A549 (cell line): ENCODE measurements around the gene POU3F3. TPM values are rescaled to one million over a fixed set of nuclear protein-coding genes. Genes with fewer than 3 reads are reported as not detected.
A peak's percentile ranks its signal among the peaks of the same experiment; 100 is the strongest.

ENCODE experiments used
- ATAC-seq, 2 experiments: fragments of 200-7000 bp in 1 of 2; fragments of >200 bp in 1 of 2; cut with Nextera tagmentation in 1 of 2; cut with Tn5 transposase in 1 of 2; 3 replicates each; pipeline versions ENCODE4 v1.8.0 to v1.9.1; 2018 to 2020; ENCODE audit warnings: mild to moderate bottlenecking in 1 of 2, moderate library complexity in 1 of 2
- CTCF ChIA-PET: fragments of 300-600 bp; sonication (Branson Sonifier 250); formaldehyde crosslinking; extraction: SDS; loops from one replicate; lab custom pipeline; 2021; ENCODE audit warnings: antibody characterized with exemption, inconsistent platforms; lab: Yijun Ruan, JAX
- POLR2A ChIA-PET: fragments of 350-600 bp; formaldehyde crosslinking; extraction: SDS; loops from one replicate; lab custom pipeline; 2021; ENCODE audit warnings: antibody characterized with exemption, inconsistent platforms; lab: Yijun Ruan, JAX
- DNase-seq, 2 experiments: peaks; one replicate each; pipeline versions ENCODE4 v3.0.0 to v3.0.0-alpha.2; 2011 to 2016; ENCODE audit warnings: low read depth in 1 of 2, low spot score in 1 of 2
- FAIRE-seq: peaks from 2 replicates; lab custom pipeline; 2011; peaks lifted over from hg19 to GRCh38; lab: Jason Lieb, UNC
- H3K27ac ChIP-seq, 2 experiments: fragments of >200 bp; sonication (Bioruptor Twin); formaldehyde crosslinking; 3 replicates each; pipeline ENCODE4 v1.5.1; 2016 to 2017
- H3K4me1 ChIP-seq: fragments of >200 bp; sonication (Bioruptor Twin); formaldehyde crosslinking; 3 replicates; pipeline ENCODE4 v1.6.1; 2016
- H3K4me2 ChIP-seq: fragments of >200 bp; sonication (Bioruptor Twin); formaldehyde crosslinking; 3 replicates; pipeline ENCODE4 v1.6.1; 2016
- H3K4me3 ChIP-seq: fragments of >200 bp; sonication (Bioruptor Twin); formaldehyde crosslinking; 3 replicates; pipeline ENCODE4 v1.5.1; 2016
- H3K9me3 ChIP-seq: fragments of >200 bp; sonication (Bioruptor Twin); formaldehyde crosslinking; 3 replicates; pipeline ENCODE4 v1.6.1; 2016
- CBX2 ChIP-seq: fragments of 200-600 bp; sonication (generic); IDR thresholded peaks from 2 replicates; pipeline ENCODE4 v1.6.1; 2016; ENCODE audit warnings: low read depth, mild to moderate bottlenecking, borderline replicate concordance
- CEBPB ChIP-seq, 2 experiments: fragments of >200 bp in 1 of 2; sonication (Bioruptor Twin) in 1 of 2; formaldehyde crosslinking in 1 of 2; IDR thresholded peaks; 2 replicates each; pipeline ENCODE4 v1.6.1; 2012 to 2016
- EHF ChIP-seq: fragments of 250-450 bp; sonication (Bioruptor Pico); IDR thresholded peaks from 2 replicates; pipeline ENCODE4 v1.5.0; 2020; ENCODE audit warnings: mild to moderate bottlenecking
- EHMT2 ChIP-seq: fragments of 200-600 bp; sonication (generic); IDR thresholded peaks from 2 replicates; pipeline ENCODE4 v1.6.1; 2016; ENCODE audit warnings: antibody characterized with exemption, low read depth, mild to moderate bottlenecking, moderate library complexity
- EP300 ChIP-seq, 2 experiments: fragments of >200 bp; sonication (Bioruptor Twin); formaldehyde crosslinking; IDR thresholded peaks; 2 replicates in 1 of 2; 3 replicates in 1 of 2; pipeline ENCODE4 v1.6.1; 2016 to 2017
- ESRRA ChIP-seq: fragments of 150-350 bp; IDR thresholded peaks from 2 replicates; pipeline ENCODE4 v1.6.1; 2014; ENCODE audit warnings: mild to moderate bottlenecking, low read length, borderline replicate concordance
- FOSB ChIP-seq: fragments of 250-450 bp; sonication (Bioruptor Pico); IDR thresholded peaks from 2 replicates; pipeline ENCODE4 v1.5.0; 2020; ENCODE audit warnings: mild to moderate bottlenecking, moderate library complexity
- FOXS1 ChIP-seq: fragments of 250-450 bp; sonication (Bioruptor Pico); IDR thresholded peaks from 2 replicates; pipeline ENCODE4 v1.5.0; 2020; ENCODE audit warnings: mild to moderate bottlenecking, moderate library complexity
- HDAC2 ChIP-seq: fragments of 200-600 bp; sonication (generic); IDR thresholded peaks from 2 replicates; pipeline ENCODE4 v1.6.1; 2016
- HOXB13 ChIP-seq: fragments of 250-450 bp; sonication (Bioruptor Pico); IDR thresholded peaks from 2 replicates; pipeline ENCODE4 v1.5.0; 2020; ENCODE audit warnings: low read depth, mild to moderate bottlenecking, moderate library complexity
- JUN ChIP-seq, 2 experiments: fragments of >200 bp; sonication (Bioruptor Twin); formaldehyde crosslinking; IDR thresholded peaks; 2 replicates in 1 of 2; 3 replicates in 1 of 2; pipeline ENCODE4 v1.6.1; 2016 to 2017
- JUNB ChIP-seq: fragments of >200 bp; sonication (Bioruptor Twin); formaldehyde crosslinking; IDR thresholded peaks from 2 replicates; pipeline ENCODE4 v1.6.1; 2016
- KDM1A ChIP-seq: fragments of 200-600 bp; sonication (generic); IDR thresholded peaks from 2 replicates; pipeline ENCODE4 v1.6.1; 2016; ENCODE audit warnings: low read depth, mild to moderate bottlenecking
- MAFK ChIP-seq: fragments of 450-650 bp; IDR thresholded peaks from 2 replicates; pipeline ENCODE4 v1.6.1; 2014; ENCODE audit not compliant: partially characterized antibody
- MAZ ChIP-seq: fragments of 150-350 bp; IDR thresholded peaks from 2 replicates; pipeline ENCODE4 v1.6.1; 2014; ENCODE audit warnings: antibody characterized with exemption, low read depth, low read length, borderline replicate concordance
- NFE2L2 ChIP-seq: fragments of 150-350 bp; conservative IDR thresholded peaks from 2 replicates; pipeline ENCODE4 v1.6.1; 2014; ENCODE audit warnings: low read length
- NPAS2 ChIP-seq: fragments of 250-450 bp; sonication (Bioruptor Pico); IDR thresholded peaks from 2 replicates; pipeline ENCODE4 v1.8.0; 2022; ENCODE audit warnings: mild to moderate bottlenecking, moderate library complexity, borderline replicate concordance
- PHF8 ChIP-seq: fragments of 200-600 bp; sonication (generic); IDR thresholded peaks from 2 replicates; pipeline ENCODE4 v1.6.1; 2016; ENCODE audit warnings: low read depth, mild to moderate bottlenecking, antibody characterized with exemption, moderate library complexity, borderline replicate concordance
- RAD21 ChIP-seq, 2 experiments: fragments of >200 bp in 1 of 2; sonication (Bioruptor Twin) in 1 of 2; formaldehyde crosslinking in 1 of 2; IDR thresholded peaks in 1 of 2; conservative IDR thresholded peaks in 1 of 2; 2 replicates in 1 of 2; 3 replicates in 1 of 2; pipeline ENCODE4 v1.6.1; 2012 to 2018; ENCODE audit warnings: inconsistent platforms in 1 of 2
- RARB ChIP-seq: fragments of 250-450 bp; sonication (Bioruptor Pico); IDR thresholded peaks from 2 replicates; pipeline ENCODE4 v1.8.0; 2021; ENCODE audit warnings: mild to moderate bottlenecking, moderate library complexity
- SMC3 ChIP-seq: fragments of >200 bp; sonication (Bioruptor Twin); formaldehyde crosslinking; IDR thresholded peaks from 3 replicates; pipeline ENCODE4 v1.6.1; 2018; ENCODE audit warnings: inconsistent platforms
- WGBS: methylation state at CpG from one replicate; pipeline ENCODE4 v1.1.6; 2017; ENCODE audit errors: missing lambda C conversion rate; 5-methylcytosine and 5-hydroxymethylcytosine counted together
- polyA plus RNA-seq, 4 experiments: library from polyadenylated mRNA; depleted of rRNA in 3 of 4; stranded (reverse); fragments of >200 nt; fragmentation: RNase III in 1 of 4; extraction: RNeasy Plus Mini Kit Qiagen cat#74134 plus additional on column Dnase treatment in 1 of 4; gene quantifications; 2 replicates in 3 of 4; 3 replicates in 1 of 4; pipeline ENCODE4 v1.2.3, GENCODE V29; 2011 to 2017
- TF ChIP-seq, protein P1 (sequence below): fragments of >200 bp; sonication (Bioruptor Twin); formaldehyde crosslinking; IDR thresholded peaks from 3 replicates; pipeline ENCODE4 v1.5.1; 2016

The POU3F3 gene
- polyA plus RNA-seq, 2 of the 4 experiments (the other 2 are of a cell fraction), result 0.03 TPM; not detected in 1

- no peak for TF ChIP-seq JUN (IDR thresholded peaks at IDR 0.05)
- TF ChIP-seq EHMT2, result no peak
- no peak for TF ChIP-seq KDM1A
- no peak for TF ChIP-seq NPAS2
- TF ChIP-seq MAZ, result no peak
- TF ChIP-seq FOSB (CRISPR knock-in tag), result no peak
- no peak for TF ChIP-seq MAFK
- no peak for TF ChIP-seq EHF (CRISPR knock-in tag)
- no peak for TF ChIP-seq RAD21 (conservative IDR thresholded peaks at IDR 0.05 in 1 of 2, IDR thresholded peaks at IDR 0.05 in 1 of 2)
- TF ChIP-seq CBX2, result no peak
- no peak for TF ChIP-seq HOXB13
- TF ChIP-seq ESRRA, result no peak
- no peak for TF ChIP-seq FOXS1
- no peak for TF ChIP-seq RARB (CRISPR knock-in tag)
- TF ChIP-seq NFE2L2, result no peak
- TF ChIP-seq CEBPB (IDR thresholded peaks at IDR 0.05), result no peak
- TF ChIP-seq JUNB, result no peak
- DNase-seq, result peak in 1 of 2 experiments; percentile 13
- peak in 1 of 2 experiments; percentile 20; a peak in 3 of 6 replicates for ATAC-seq
- Histone ChIP-seq H3K4me1 (0 out of 3 replicates have a peak, but pooled peaks cover 3% of the 10 kb centered on the region), H3K4me3 (peak overlapping the region; percentile 70), H3K9me3 (no peaks in the 10 kb centered on the region), H3K4me2 (peak overlapping the region; percentile 98), H3K27ac (no peak overlapping the region)
- WGBS, result 18% methylated on average over 56 of the region's 65 CpGs
- ChIA-PET POLR2A (interaction anchor here (0.7 kb wide), 1 partner anchor 539 kb away, joined by 3 read pairs; no protein-coding TSS in a partner anchor), CTCF (interaction anchor here (0.6 to 1.4 kb wide), 7 partner anchors 16 to 1711 kb away, joined by 3 to 6 read pairs (median 5); no protein-coding TSS in a partner anchor)
- no peak for FAIRE-seq
Observed at GRCh38 chr2:104871972-104872865, 18.3 kb downstream of the POU3F3 start.

DNA sequence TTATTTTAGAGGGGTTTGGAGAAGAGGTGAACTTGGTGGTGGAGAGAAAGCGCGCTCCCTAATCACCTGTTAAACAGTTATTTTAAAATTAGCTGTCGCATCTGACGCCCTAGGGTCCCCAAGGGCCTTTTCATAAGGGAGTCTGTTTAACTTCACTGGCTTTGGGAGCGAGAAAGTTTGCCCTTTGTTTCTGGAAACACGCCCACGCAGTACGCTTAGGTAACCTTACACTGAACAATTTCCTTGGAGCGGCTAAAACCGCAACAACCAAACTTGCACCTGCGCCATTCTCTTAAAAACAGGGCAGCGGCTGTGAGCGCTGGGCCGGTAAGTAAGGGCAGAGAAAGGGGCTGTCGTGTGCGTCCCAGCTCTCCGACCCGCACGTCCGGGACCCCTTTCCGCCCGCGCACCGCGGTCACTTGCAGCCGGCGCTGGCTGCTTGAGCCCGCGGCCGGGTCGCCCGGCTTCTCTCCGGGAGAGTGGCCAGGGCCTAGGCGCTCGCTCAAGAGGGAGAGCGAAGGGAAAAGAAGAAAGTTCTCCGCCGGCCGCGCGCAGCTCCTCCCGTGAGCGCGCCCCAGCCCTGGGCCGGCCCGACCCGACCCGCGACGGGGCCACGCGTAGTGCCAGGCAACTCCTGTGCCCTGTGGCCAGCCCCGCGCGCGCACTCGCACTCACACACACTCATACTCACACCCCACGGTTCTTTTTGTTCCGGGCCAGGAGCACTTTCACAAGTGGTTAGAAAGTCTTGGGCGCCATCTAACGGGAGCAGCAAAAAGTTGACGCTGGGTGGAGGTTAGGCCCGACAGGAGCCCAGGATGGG lies 19.2 kb downstream of the POU3F3 start:
- H3K9me3 ChIP-seq, result no peaks in the 10 kb centered on the region
- peak; percentile 70 to 74 for DNase-seq
- WGBS, result 10% methylated on average over 38 of the region's 63 CpGs
- no peak for FAIRE-seq
- peak overlapping the region; percentile 98 for H3K4me2 ChIP-seq
- TF ChIP-seq NFE2L2, result no peak
- peak; percentile 74 for TF ChIP-seq SMC3
- peak; percentile 86 to 88 for TF ChIP-seq RAD21 (conservative IDR thresholded peaks at IDR 0.05 in 1 of 2, IDR thresholded peaks at IDR 0.05 in 1 of 2)
- TF ChIP-seq PHF8, result peak; percentile 35; the same call in 1 of the 2 replicates
- no peak for TF ChIP-seq EP300 (IDR thresholded peaks at IDR 0.05)
- TF ChIP-seq, protein P1, sequence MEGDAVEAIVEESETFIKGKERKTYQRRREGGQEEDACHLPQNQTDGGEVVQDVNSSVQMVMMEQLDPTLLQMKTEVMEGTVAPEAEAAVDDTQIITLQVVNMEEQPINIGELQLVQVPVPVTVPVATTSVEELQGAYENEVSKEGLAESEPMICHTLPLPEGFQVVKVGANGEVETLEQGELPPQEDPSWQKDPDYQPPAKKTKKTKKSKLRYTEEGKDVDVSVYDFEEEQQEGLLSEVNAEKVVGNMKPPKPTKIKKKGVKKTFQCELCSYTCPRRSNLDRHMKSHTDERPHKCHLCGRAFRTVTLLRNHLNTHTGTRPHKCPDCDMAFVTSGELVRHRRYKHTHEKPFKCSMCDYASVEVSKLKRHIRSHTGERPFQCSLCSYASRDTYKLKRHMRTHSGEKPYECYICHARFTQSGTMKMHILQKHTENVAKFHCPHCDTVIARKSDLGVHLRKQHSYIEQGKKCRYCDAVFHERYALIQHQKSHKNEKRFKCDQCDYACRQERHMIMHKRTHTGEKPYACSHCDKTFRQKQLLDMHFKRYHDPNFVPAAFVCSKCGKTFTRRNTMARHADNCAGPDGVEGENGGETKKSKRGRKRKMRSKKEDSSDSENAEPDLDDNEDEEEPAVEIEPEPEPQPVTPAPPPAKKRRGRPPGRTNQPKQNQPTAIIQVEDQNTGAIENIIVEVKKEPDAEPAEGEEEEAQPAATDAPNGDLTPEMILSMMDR, result peak; percentile 70
- no peak for TF ChIP-seq HDAC2
- ChIA-PET CTCF (interaction anchor here (0.6 to 1.5 kb wide), 10 partner anchors 9 to 1712 kb away, joined by 3 to 6 read pairs (median 5); no protein-coding TSS in a partner anchor), POLR2A (interaction anchor here (0.7 kb wide), 1 partner anchor 540 kb away, joined by 3 read pairs; no protein-coding TSS in a partner anchor)
- peak overlapping the region; percentile 70 for H3K4me3 ChIP-seq
- peak; percentile 85 to 93 for ATAC-seq
- H3K27ac ChIP-seq, result peak overlapping the region; percentile 49 to 81; a peak in 5 of 6 replicates
- 0 out of 3 replicates have a peak, but pooled peaks cover 3% of the 10 kb centered on the region for H3K4me1 ChIP-seq
